Pancreas (tissue), 10 donors: Measurements from ENCODE around the gene NAA25. TPM values are rescaled to one million over a fixed set of nuclear protein-coding genes. Genes with fewer than 3 reads are reported as not detected.

Experiments used
- ATAC-seq, 4 donors: fragments of 200-7000 bp; cut with Tn5 transposase; one replicate each; pipeline versions ENCODE4 v1.8.0 to v1.9.1; 2020; ENCODE audit warnings: mild to moderate bottlenecking in 4 of 4, moderate library complexity in 4 of 4
- DNase-seq, 6 donors: peaks; one replicate each; pipeline ENCODE4 v3.0.0-alpha.2; 2020
- FAIRE-seq: peaks from 2 replicates; lab custom pipeline; 2012; peaks lifted over from hg19 to GRCh38; lab: Jason Lieb, UNC
- H3K27ac ChIP-seq, 4 donors: fragments of 200-600 bp; sonication (generic); 1 replicate in 3 of 4; 2 replicates in 1 of 4; pipeline versions ENCODE4 v1.5.0 to v1.8.0; 2020
- H3K27me3 ChIP-seq, 4 donors: fragments of 200-600 bp; one replicate each; pipeline ENCODE4 v1.8.0; 2021
- H3K36me3 ChIP-seq, 3 donors: fragments of 200-600 bp; sonication (generic) in 1 of 3; one replicate each; pipeline versions ENCODE4 v1.5.0 to v1.8.0; 2020 to 2021
- H3K4me1 ChIP-seq, 3 donors: fragments of 200-600 bp; one replicate each; pipeline ENCODE4 v1.8.0; 2021
- H3K4me3 ChIP-seq, 4 donors: fragments of 200-600 bp; sonication (generic) in 2 of 4; one replicate each; pipeline versions ENCODE4 v1.5.0 to v1.8.0; 2020 to 2021
- H3K9me3 ChIP-seq, 4 donors: fragments of 200-600 bp; one replicate each; pipeline ENCODE4 v1.8.0; 2021
- CTCF ChIP-seq, 4 donors: fragments of 200-600 bp; sonication (generic) in 3 of 4; IDR thresholded peaks; one replicate each; pipeline versions ENCODE4 v1.5.0 to v1.8.0; 2021; ENCODE audit warnings: antibody characterized with exemption in 4 of 4
- WGBS, 2 donors: extraction: QIAGEN DNeasy Blood & Tissue Kit; methylation state at CpG; one replicate each; pipeline ENCODE4 v1.1.7; 2013; 5-methylcytosine and 5-hydroxymethylcytosine counted together
- intact Hi-C, 3 donors: fragments of 100-400 bp; cut with DNase I; formaldehyde crosslinking; loops; one replicate each; pipeline versions ENCODE4 v1.11.1 to v1.14.2; 2022
- polyA plus RNA-seq, 2 donors: library from polyadenylated mRNA; stranded (reverse); fragments of 200-250 nt; gene quantifications; one replicate each; pipeline ENCODE4 v1.2.3, GENCODE V29; 2013
- total RNA-seq, 6 donors: library from RNA; stranded (reverse); fragmentation: NEBNext Ultra II Directional in 4 of 6; extraction: Animal tissue kit (Norgen Biotek cat#: 25700) in 4 of 6; gene quantifications; one replicate each; pipeline versions ENCODE4 v1.2.1 to v1.2.4, GENCODE V29; 2021 to 2023
- donor health status: healthy with polysubstance abuse.
- donor health status: DM: no; HTN: no; CAD: no; lungs with moderate emphysema.
- donor health status: DM: no; HTN: no; CAD: no.
- donor health status: control.
- donor health status: control.
- donor health status: Bipolar disorder and iron deficiency.
- donor health status: DM: yes; HTN: yes; CAD: no.
- donor health status: DM: no; HTN: no; CAD: no.
- donor health status: DM: no; HTN: no; CAD: no.
- donor health status: DM: yes; HTN: yes; CAD: no.

NAA25 gene
- total RNA-seq (10 to 100 TPM in 5 of 6 donors, 1 to 10 TPM in 1; 7.6 to 14.1 (median 12.5) TPM), polyA plus RNA-seq (1 to 10 TPM; 5.0 to 7.0 TPM)

- H3K4me1 ChIP-seq = peaks cover 5 to 14% (median 7%) of the 10 kb centered on the region in 3 donors
- no peak for TF ChIP-seq CTCF (IDR thresholded peaks at IDR 0.05)
- WGBS, 2 donors = 0% methylated on average over 56 to 74 of the region's 74 CpGs
- intact Hi-C loops = no loop called here
- no peak for FAIRE-seq
- peak; percentile 88 to 94 (median 92) for ATAC-seq
- H3K9me3 ChIP-seq = no peaks in the 10 kb centered on the region
- no peaks in the 10 kb centered on the region for H3K36me3 ChIP-seq
- DNase-seq = peak; percentile 82 to 97 (median 89)
- H3K27ac ChIP-seq = peak within 1 kb of the TSS; percentile 93 to 95 (median 94)
- peak within 1 kb of the TSS; percentile 42 to 94 (median 66) for H3K4me3 ChIP-seq
- no peaks in the 10 kb centered on the region for H3K27me3 ChIP-seq
Measured at GRCh38 chr12:112108202-112109079, at the start of gene NAA25. Gene NAA25 (minus strand): TSS chr12:112108783. CDS start chr12:112108773, 10 bp downstream.

- no peaks in the 10 kb centered on the region for H3K27me3 ChIP-seq
- FAIRE-seq = no peak
- no peaks in the 10 kb centered on the region for H3K9me3 ChIP-seq
- H3K4me1 ChIP-seq = no peaks in the 10 kb centered on the region
- no peak overlapping the region for H3K4me3 ChIP-seq
- TF ChIP-seq CTCF (IDR thresholded peaks at IDR 0.05) = no peak
- DNase-seq = peak in 1 of 6 donors; percentile 12
- intact Hi-C loops = no loop called here
- 93 to 95% methylated on average over 8 of the region's 8 CpGs for WGBS, 2 donors
- no peak overlapping the region for H3K27ac ChIP-seq
- no peak for ATAC-seq
- peaks cover 0 to 39% (median 18%) of the 10 kb centered on the region in 3 donors for H3K36me3 ChIP-seq
Measured at GRCh38 chr12:112153893-112154219, 45.3 kb upstream of the NAA25 start.

- ATAC-seq (peak in 1 of 4 donors; percentile 10), DNase-seq (peak in 1 of 6 donors; percentile 0), FAIRE-seq (no peak)
- TF ChIP-seq CTCF (IDR thresholded peaks at IDR 0.05) = no peak
- WGBS, 2 donors = 87 to 89% methylated on average over 11 of the region's 11 CpGs
- no peaks in the 10 kb centered on the region for H3K9me3 ChIP-seq
- H3K27me3 ChIP-seq = no peaks in the 10 kb centered on the region
- H3K27ac ChIP-seq = no peak overlapping the region
- intact Hi-C loops = no loop called here
- H3K36me3 ChIP-seq = peaks cover 4 to 44% (median 18%) of the 10 kb centered on the region in 3 donors
- no peak overlapping the region for H3K4me3 ChIP-seq
- no peaks in the 10 kb centered on the region for H3K4me1 ChIP-seq
Measured at GRCh38 chr12:112153181-112153892, 44.8 kb upstream of the NAA25 start.

- TF ChIP-seq CTCF (IDR thresholded peaks at IDR 0.05) = no peak
- H3K9me3 ChIP-seq = no peaks in the 10 kb centered on the region
- H3K4me1 ChIP-seq = no peaks in the 10 kb centered on the region
- no peaks in the 10 kb centered on the region for H3K27me3 ChIP-seq
- no peak for ATAC-seq
- DNase-seq = peak in 1 of 6 donors; percentile 25
- intact Hi-C loops = no loop called here
- peaks cover 8 to 53% (median 18%) of the 10 kb centered on the region in 3 donors for H3K36me3 ChIP-seq
- 91% methylated on average over 11 of the region's 11 CpGs for WGBS, 2 donors
- H3K4me3 ChIP-seq = no peak overlapping the region
- no peak overlapping the region for H3K27ac ChIP-seq
- no peak for FAIRE-seq
Measured at GRCh38 chr12:112151766-112152541, 43.4 kb upstream of the NAA25 start.
